ENCODE results near the gene FDXR.

GRCh38 chr17:74917430-74917829 is 44.6 kb upstream of the FDXR start:
- TF ChIP-seq, protein P1, sequence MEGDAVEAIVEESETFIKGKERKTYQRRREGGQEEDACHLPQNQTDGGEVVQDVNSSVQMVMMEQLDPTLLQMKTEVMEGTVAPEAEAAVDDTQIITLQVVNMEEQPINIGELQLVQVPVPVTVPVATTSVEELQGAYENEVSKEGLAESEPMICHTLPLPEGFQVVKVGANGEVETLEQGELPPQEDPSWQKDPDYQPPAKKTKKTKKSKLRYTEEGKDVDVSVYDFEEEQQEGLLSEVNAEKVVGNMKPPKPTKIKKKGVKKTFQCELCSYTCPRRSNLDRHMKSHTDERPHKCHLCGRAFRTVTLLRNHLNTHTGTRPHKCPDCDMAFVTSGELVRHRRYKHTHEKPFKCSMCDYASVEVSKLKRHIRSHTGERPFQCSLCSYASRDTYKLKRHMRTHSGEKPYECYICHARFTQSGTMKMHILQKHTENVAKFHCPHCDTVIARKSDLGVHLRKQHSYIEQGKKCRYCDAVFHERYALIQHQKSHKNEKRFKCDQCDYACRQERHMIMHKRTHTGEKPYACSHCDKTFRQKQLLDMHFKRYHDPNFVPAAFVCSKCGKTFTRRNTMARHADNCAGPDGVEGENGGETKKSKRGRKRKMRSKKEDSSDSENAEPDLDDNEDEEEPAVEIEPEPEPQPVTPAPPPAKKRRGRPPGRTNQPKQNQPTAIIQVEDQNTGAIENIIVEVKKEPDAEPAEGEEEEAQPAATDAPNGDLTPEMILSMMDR (IDR thresholded peaks at IDR 0.05; ENCODE audit: extremely low read depth in 1 of 2, insufficient read depth in 1 of 2, low read depth in 1 of 2, low read length in 2 of 2), result no peak
- TF ChIP-seq MYC (IDR thresholded peaks at IDR 0.05; ENCODE audit: low read depth, low read length) (no peak), POLR2AphosphoS5 (IDR thresholded peaks at IDR 0.05; ENCODE audit: insufficient read depth, low read depth, low read length) (no peak), EZH2 (IDR thresholded peaks at IDR 0.05; ENCODE audit: borderline replicate concordance, low read depth, low read length, severe bottlenecking) (no peak), POLR2A (IDR thresholded peaks at IDR 0.05; ENCODE audit: low read depth, low read length) (no peak)

All from endothelial cell of umbilical vein (primary cell).